ENCODE measurements around the gene CCNL2. TPM values are rescaled to one million over a fixed set of nuclear protein-coding genes. Genes with fewer than 3 reads are reported as not detected.

The CCNL2 gene
- total RNA-seq, 1 donor from 2014 or later = 266 TPM

DNA sequence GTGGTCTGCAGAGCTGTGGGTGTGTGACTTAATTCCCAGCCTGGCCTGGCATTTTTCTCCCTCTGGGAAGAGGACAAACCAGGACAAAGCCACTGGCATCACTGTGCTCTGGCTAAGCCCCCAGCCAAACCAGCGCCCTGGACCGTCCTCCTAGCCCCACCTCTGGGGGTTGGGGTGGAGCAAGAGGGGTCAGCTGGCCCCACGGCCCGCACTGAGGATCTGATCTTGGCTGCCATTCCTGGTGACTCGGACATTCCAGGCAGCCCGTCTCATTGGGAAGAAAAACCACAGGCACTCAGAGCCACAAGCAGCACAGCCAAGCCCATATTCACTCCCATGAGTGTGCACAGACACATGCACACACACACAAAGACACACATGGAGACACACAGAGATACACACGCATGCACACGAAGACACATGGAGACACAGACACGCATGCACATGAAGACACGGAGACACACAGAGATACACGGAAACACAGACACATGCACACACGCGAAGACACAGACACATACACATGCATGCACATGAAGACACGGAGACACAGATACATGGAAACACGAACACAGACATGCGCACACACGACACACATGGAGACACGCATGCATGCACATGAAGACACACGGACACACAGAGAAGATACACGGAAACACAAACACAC is 38.5 kb downstream of the CCNL2 start:
- Mint-ChIP-seq H3K36me3 (ENCODE audit: low read depth, unreplicated experiment) (no peaks in the 10 kb centered on the region), H3K27me3 (ENCODE audit: unreplicated experiment) (peaks cover 16% of the 10 kb centered on the region)
- no peak for DNase-seq (ENCODE audit: low spot score)

DNA sequence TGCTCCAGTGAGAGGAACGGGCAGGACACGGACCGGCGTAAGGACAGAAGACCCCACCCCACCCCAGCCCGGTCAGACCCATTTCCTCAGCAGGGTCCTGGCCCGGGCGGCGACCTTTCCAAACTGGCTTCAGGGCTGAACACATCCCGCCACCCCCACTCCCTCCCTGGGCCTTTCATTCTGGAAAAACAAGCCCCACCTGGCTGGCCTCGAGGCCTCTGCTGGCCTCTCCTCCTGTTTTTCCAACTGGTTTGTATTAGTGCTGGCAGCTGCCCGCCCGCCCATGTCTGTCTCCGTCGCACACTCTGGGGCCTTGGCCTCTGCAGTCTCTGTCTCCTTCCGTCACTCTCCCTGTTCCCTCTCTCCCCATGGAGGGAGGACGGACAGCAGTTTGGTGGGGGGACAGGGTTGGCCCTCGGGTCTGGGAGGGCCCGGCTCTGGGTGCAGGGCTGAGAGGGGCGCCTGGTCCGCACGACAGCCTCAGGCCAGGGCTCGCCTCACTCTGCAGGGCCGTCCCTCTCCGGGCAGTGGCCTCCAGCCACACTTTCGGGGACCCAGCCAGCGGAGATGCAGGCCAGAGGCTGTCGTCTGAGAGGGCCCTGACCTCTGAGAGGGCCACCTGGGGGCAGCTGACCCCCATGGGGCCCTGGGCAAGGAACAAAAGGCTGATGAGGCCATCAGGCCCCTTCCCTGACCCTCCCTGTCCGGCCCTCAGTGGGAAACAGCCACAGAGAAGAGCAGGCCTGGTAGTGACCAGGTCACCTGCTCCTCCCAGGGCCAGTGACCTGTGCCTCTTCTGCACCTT is 39.3 kb downstream of the CCNL2 start:
- no peaks in the 10 kb centered on the region for H3K4me1 Mint-ChIP-seq (ENCODE audit: unreplicated experiment)
- H3K4me3 Mint-ChIP-seq (ENCODE audit: unreplicated experiment) = no peak overlapping the region
- H3K27me3 Mint-ChIP-seq (ENCODE audit: unreplicated experiment) = peaks cover 16% of the 10 kb centered on the region
- H3K36me3 Mint-ChIP-seq (ENCODE audit: low read depth, unreplicated experiment) = no peaks in the 10 kb centered on the region
- no peaks in the 10 kb centered on the region for H3K9me3 Mint-ChIP-seq (ENCODE audit: unreplicated experiment)
- no peak for DNase-seq (ENCODE audit: low spot score)
- H3K27ac Mint-ChIP-seq (ENCODE audit: unreplicated experiment) = no peak overlapping the region
- TF ChIP-seq, protein P1, sequence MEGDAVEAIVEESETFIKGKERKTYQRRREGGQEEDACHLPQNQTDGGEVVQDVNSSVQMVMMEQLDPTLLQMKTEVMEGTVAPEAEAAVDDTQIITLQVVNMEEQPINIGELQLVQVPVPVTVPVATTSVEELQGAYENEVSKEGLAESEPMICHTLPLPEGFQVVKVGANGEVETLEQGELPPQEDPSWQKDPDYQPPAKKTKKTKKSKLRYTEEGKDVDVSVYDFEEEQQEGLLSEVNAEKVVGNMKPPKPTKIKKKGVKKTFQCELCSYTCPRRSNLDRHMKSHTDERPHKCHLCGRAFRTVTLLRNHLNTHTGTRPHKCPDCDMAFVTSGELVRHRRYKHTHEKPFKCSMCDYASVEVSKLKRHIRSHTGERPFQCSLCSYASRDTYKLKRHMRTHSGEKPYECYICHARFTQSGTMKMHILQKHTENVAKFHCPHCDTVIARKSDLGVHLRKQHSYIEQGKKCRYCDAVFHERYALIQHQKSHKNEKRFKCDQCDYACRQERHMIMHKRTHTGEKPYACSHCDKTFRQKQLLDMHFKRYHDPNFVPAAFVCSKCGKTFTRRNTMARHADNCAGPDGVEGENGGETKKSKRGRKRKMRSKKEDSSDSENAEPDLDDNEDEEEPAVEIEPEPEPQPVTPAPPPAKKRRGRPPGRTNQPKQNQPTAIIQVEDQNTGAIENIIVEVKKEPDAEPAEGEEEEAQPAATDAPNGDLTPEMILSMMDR (IDR thresholded peaks at IDR 0.05; ENCODE audit: unreplicated experiment) = no peak

More for the DNA sequence above, 38.5 kb downstream of the CCNL2 start:
- peak overlapping the region; percentile 26 for H3K27ac Mint-ChIP-seq (ENCODE audit: unreplicated experiment)
- TF ChIP-seq, protein P1 (IDR thresholded peaks at IDR 0.05; ENCODE audit: unreplicated experiment) = no peak
- H3K4me3 Mint-ChIP-seq (ENCODE audit: unreplicated experiment) = no peak overlapping the region
- no peaks in the 10 kb centered on the region for H3K4me1 Mint-ChIP-seq (ENCODE audit: unreplicated experiment)
- H3K9me3 Mint-ChIP-seq (ENCODE audit: unreplicated experiment) = no peaks in the 10 kb centered on the region

DNA sequence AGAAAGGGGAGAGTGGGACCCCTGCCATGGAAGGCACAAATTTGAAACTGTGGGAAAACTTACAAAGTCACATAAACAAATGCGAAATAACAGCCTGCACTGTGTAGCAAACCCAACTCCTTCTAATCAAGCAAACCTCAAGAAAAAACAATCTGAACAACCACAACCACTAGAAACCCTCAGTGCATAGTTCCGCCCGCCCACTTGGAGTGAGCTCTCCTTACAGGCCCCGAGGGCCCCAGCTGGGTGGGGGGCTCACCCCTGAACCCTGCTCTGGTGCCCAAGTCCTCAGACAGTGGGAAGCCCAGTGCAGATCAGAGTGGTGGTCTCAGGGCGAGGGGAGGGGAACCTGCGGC is 39.8 kb downstream of the CCNL2 start:
- TF ChIP-seq, protein P1 (IDR thresholded peaks at IDR 0.05; ENCODE audit: unreplicated experiment) = no peak
- Mint-ChIP-seq H3K4me3 (ENCODE audit: unreplicated experiment) (no peak overlapping the region), H3K9me3 (ENCODE audit: unreplicated experiment) (no peaks in the 10 kb centered on the region), H3K36me3 (ENCODE audit: low read depth, unreplicated experiment) (no peaks in the 10 kb centered on the region), H3K27ac (ENCODE audit: unreplicated experiment) (no peak overlapping the region), H3K27me3 (ENCODE audit: unreplicated experiment) (peaks cover 16% of the 10 kb centered on the region), H3K4me1 (ENCODE audit: unreplicated experiment) (no peaks in the 10 kb centered on the region)
- DNase-seq (ENCODE audit: low spot score) = no peak

DNA sequence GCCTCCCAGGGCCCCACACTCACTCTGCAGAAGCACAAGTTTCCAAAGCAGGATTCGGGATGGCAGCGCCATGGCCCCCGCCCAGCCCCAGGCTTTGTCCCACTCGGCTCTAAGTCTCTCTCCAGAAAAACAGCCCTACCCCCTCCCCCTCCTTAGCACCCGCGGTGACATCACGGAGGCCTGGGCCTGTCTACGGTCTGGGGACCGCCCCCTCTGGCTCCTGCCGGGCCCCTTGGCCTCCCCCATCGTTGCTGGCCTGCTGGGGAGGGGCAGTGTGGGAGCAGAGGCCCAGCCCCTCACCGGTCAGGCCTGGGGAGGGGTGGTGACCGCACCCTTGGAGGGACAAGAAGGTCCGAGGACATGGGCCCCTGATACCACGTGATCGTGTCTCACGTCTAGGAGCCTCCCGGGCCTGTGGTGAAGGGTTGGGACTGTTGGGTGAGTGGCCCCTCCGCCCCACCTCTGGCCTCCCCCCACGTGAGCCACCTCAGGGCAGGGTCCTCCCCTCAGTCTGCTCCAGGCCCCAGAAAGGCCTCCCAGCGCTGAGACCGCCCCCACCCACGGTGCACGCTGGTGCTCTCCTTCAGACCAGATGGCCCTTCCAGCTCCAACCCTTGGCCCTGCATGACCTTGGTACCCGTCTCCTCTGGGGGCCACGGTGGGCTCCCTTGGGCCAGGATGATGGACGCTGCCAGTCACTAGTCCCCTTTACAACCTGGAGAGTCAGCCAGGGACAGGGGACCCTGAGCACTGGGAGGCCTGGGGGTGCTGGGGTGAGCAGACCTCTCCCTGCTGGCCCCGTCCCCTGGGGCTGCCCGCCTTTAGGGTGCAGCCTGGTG is 40.5 kb downstream of the CCNL2 start, which contains the start of gene MXRA8:
Gene MXRA8 (minus strand): TSS at position 123 of the 839 bp plus-strand sequence. CDS start 51 bp downstream, at position 72.
- no peak within 1 kb of the TSS for H3K27ac Mint-ChIP-seq (ENCODE audit: unreplicated experiment)
- H3K36me3 Mint-ChIP-seq (ENCODE audit: low read depth, unreplicated experiment) = no peaks in the 10 kb centered on the region
- no peak for DNase-seq (ENCODE audit: low spot score)
- no peak within 1 kb of the TSS for H3K4me3 Mint-ChIP-seq (ENCODE audit: unreplicated experiment)
- TF ChIP-seq, protein P1 (IDR thresholded peaks at IDR 0.05; ENCODE audit: unreplicated experiment) = no peak
- H3K27me3 Mint-ChIP-seq (ENCODE audit: unreplicated experiment) = peaks cover 22% of the 10 kb centered on the region
- H3K9me3 Mint-ChIP-seq (ENCODE audit: unreplicated experiment) = no peaks in the 10 kb centered on the region
- no peaks in the 10 kb centered on the region for H3K4me1 Mint-ChIP-seq (ENCODE audit: unreplicated experiment)
